Measurements from ENCODE around the gene MXRA8.
"Not testable (repeated sequence)": the region's sequence is repeated elsewhere in the genome, so short reads cannot be mapped to it uniquely, and the experiment has no call there.

MXRA8 gene

DNA sequence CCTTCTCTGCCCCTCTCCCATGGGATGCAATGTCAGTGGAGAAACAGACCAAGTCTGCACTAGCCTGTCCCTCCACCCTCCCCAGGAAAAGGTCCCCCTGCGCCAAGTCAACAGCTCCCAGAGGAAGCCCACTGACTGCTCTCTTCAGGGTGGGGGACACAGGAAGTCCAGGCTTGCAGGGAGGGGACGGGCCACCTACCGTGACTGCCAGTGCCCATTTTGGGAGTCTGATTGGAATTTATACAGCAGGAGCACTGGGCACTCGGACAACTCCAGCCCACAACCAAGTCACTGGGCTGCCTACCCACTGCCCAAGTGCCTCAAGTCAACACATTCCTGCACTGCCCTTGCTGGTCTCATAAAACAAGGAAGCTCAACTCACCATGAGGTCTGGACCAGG lies 34.7 kb upstream of the MXRA8 start:
- DNase-seq (ENCODE audit: insufficient read length, low spot score) (no peak), FAIRE-seq (no peak)

DNA sequence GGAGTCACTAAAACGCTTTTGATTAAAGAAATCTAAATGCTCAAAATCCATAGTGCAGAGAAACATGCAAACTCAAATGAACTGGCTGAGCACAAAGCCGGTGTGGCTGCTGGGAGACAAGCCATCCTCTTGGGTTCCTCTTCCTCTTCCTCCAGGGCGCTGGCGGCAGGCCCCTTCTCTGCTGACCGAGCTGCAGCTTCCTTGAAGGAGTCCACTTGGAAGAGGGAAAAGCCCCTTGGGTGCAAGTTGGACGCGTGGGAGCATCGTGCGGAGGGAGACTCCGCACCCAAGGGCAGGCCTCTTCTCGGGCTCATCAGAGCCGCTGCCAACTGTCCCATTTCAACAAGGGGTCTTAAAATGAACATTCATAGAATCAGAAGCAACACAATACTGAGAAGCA lies 32.9 kb upstream of the MXRA8 start:
- DNase-seq (ENCODE audit: insufficient read length, low spot score) (no peak), FAIRE-seq (no peak)

DNA sequence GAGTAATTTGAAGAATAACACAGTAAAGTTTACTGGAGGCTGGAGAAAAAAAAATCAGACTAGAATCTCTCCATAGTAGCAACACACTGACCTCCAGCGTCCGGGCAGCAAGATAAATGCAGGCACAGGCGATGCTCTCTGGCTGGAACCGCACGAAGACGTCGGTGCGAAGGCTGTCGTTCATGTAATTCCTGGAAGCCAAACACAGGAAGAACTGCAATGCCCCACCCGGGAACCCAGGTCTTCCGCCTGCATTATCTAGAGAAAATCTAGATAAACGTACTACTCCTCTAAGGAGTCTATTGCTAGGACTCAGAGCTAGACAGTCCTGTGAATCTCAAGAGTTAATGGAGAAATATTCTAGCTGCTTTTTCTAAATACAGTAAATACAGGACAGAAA lies 32.3 kb upstream of the MXRA8 start:
- FAIRE-seq: no peak
- no peak for DNase-seq (ENCODE audit: insufficient read length, low spot score)

DNA sequence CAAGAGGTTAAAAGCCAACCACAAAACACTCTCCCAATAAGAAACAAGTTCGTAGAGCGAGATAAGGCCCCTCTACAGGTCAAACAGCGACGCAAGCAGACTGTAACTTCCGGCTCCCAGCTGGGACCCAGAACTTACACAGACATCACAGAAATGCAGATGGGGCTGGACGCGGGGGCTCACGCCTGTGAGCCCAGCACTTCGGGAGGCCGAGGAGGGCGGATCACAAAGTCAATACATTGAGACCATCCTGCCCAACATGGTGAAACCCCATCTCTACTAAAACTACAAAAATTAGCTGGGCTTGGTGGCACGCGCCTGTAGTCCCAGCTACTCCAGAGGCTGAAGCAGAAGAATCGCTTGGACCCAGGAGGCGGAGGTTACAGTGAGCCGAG lies 29.7 kb upstream of the MXRA8 start:
- DNase-seq (ENCODE audit: insufficient read length, low spot score) (no peak), FAIRE-seq (no peak)

DNA sequence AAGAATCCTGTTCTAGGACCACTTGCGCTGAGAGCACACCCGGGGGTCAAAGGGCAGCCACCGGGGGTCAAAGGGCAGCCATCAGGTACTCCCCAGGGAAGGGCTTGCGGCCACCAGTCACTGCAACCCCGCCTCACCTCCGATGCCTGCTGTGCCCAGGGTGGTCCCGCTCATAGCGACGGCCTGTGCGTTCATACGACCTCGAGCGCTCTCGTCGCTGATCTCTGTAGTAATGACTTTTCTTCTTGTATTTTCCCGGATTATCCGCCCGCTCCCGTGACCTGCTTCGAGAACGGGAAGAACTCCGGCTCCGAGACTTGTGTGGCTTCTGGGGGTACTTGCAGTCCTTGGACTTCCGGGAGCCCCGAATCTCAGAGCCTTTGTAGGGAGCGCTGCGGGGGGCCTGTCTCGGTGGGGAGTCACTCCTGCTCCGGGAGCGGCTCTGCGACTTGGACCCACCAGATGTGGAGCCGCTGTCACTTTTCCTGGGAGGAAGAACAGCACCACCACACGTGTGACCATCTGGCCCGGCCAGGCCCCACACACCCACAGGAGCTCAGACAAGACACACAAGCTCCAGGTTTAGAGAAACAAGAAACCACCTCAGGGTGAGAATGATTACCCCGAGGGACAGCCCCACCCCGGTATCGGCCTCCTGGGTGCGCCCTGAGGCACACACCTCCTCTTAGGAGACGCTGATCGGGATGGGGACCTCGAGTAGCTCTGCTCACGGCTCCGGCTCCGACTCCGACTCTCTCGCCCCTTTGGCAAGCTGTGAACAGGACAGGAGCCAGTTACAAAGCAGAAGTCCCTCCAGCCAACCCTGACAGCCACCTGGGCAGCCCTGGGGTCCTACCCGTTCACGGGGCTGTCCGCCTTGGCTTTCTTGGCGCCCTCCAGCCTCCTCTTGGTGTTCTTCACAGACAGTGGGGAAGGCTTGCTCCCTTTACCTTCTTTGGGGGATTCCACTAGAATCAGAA lies 29.0 kb upstream of the MXRA8 start:
- no peak for FAIRE-seq

DNA sequence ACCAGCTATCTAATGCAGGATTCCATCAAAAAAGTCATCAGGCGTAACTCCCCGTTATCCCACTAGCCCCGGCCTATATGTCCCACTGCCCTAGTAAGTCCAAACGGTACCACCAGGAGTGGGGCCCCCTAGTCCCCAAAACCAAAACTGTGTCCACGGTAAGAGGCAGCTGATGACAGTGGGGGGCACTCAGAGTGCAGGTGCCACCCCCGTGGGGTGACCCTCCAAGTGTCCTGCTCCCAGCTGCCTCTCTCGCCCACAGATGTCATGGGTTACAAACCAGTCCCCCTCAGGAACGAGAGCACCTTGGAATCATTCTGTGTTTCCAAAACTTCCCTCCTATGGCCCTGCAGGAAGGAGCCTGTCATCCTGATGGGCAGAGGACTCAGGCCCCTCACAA lies 27.6 kb upstream of the MXRA8 start:
- DNase-seq (ENCODE audit: insufficient read length, low spot score): no peak
- no peak for FAIRE-seq

More for the DNA sequence above, 29.0 kb upstream of the MXRA8 start:
- no peak for DNase-seq (ENCODE audit: insufficient read length, low spot score)

DNA sequence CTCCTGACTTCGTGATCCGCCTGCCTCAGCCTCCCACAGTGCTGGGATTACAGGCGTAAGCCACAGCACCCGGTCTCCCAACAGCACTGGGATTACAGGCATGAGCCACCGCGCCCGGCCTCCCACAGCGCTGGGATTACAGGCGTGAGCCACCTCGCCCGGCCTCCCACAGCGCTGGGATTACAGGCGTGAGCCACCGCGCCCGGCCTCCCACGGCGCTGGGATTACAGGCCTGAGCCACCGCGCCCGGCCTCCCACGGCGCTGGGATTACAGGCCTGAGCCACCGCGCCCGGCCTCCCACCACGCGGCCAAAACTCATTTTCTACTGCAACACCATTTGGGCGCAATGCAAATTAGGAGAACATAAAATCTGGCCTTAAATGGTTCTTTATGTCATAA lies 27.0 kb upstream of the MXRA8 start:
- DNase-seq (ENCODE audit: insufficient read length, low spot score); FAIRE-seq: not testable (repeated sequence)

DNA sequence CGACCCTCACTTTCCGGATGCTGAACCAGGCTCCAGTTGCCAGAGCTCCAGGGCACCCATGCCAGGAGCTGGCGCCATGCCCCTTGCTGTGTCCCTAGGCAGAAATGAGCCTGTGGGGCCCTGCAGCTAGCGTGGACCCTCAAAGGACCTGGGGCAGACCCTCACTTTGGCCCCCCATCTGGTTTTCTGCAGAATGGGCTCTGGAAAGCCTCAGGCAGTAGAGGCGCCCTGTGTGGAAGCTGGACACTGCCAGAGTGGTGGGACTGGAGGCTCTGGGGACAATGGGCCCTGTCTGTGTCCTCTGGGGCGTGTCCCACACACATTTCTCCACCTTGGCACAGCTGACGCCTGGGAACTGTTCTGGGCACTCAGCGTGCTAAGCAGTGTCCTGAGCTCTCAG lies 22.9 kb upstream of the MXRA8 start:
- FAIRE-seq: no peak
- no peak for DNase-seq (ENCODE audit: insufficient read length, low spot score)

DNA sequence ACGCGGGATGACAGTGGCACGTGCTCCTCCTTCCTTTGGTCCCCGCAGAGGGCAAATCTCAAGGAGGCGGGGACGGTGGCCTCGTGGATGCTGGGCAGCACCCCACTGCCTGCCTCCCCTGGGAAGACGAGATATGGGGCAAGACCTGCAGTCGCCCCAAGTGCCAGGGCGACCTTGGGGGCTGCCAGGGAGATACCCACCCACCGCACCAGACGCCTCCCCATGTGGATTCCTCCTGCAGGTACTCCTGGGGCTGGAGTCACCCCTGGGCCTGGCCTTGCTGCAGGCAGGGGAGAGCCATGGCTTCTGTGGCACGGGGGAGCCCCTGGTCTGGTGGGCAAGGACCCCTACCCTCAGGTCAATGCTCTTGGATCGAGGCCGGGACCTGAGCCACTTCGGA lies 22.5 kb upstream of the MXRA8 start:
- FAIRE-seq (no peak), DNase-seq (ENCODE audit: insufficient read length, low spot score) (no peak)

DNA sequence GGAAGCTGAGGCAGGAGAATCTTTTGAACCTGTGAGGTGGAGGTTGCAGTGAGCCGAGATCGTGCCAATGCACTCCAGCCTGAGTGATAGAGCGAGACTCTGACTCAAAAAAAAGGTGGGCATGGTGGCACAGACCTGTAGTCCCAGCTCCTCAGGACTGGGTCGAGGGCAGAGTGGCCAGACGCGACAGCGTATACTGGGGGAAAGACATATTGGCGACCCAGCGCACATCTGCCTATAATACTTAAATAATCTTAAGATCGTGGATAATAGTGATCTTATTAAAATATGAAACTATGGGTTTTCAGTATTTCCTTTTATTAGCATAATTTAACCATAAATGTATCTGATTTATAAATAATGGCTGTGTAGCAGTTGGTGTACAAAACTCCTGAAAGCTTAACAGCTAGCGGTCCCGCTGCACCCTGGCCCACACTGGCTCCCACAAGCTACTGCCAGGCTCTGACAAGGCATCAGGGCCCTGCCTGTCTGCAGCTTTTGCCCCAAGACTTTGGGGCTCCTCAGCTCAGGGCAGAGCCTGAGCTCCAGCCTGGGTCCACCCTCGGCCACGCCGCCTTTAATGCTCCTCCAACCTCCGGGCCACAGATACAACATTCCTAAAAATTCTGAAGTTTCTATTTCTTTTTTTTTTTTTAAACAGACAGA lies 19.3 kb upstream of the MXRA8 start:
- DNase-seq (ENCODE audit: insufficient read length, low spot score) (no peak), FAIRE-seq (no peak)

DNA sequence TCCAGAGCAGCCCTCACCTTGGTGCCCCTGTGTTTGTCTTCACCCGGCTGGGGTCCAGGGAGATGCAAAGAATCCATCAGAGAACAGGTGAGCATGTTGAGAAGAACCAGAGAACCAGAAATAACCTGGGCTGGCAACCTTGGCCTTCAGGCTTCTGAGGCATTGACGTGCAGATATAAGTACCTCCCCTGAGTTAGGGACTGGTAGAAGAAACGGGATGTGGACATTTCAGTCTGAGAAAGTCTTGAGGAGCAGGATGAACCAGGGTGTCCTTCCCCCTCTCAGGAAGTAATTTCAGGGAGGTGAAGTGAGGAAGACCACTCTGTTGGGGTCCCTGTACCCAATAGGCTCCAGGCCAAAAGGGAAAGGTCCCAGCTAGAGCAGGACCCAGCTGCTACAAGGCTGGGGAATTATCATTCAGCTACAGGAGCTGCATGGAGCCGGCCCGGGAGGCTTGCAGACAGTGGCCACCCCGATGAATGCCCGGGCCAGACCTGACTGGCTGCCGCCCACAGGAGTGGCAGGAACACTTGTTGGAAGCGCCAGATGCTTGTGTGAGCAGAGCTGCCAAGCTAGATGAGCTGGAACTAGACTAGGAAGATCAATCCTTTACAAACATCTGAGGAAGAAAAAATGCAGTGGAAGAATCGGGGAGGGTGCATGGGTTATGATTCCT lies 18.3 kb upstream of the MXRA8 start:
- DNase-seq (ENCODE audit: insufficient read length, low spot score) (no peak), FAIRE-seq (no peak)

DNA sequence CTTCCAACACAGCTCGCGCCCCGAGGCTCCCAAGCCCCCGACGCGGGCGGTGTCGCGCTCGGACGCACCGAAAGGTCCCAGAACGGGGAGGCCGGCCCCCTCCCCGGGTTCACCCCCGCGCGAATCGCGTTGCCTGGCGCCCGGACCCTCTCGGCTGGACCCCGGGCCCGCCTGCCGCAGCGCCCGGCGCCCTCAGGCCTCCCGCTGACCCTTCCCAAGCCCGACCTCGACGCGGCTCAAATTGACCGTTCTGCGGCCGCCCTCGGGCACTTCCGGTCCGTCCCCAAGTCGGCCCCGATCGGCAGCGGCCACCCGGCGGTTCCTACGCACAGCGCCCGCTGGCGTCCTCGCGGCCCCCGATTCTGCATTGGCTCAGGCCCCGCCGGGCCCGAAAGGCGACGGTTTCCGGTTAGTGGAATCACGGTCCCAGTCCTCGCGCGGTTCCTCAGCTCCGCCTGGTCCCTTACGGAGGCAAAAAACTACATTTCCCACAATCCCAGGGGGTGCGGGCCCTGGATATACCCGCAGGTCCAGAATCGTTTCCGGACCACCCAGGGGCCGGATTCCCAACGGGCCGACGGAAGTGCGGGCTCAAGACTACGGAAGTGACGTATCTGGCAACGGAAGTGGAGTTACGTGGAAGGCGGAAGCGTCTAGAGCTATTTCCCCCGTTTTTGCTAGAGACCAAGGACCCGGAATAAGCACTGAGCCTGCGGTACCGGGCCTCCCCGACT lies 16.7 kb upstream of the MXRA8 start, which contains the start of gene AURKAIP1:
Gene AURKAIP1, minus strand, starts transcription at position 279 of the 734 bp plus-strand sequence. CDS start 451 bp downstream, outside the sequence.
- DNase-seq (ENCODE audit: insufficient read length, low spot score) (peak; percentile 96), FAIRE-seq (peak; percentile 96)

DNA sequence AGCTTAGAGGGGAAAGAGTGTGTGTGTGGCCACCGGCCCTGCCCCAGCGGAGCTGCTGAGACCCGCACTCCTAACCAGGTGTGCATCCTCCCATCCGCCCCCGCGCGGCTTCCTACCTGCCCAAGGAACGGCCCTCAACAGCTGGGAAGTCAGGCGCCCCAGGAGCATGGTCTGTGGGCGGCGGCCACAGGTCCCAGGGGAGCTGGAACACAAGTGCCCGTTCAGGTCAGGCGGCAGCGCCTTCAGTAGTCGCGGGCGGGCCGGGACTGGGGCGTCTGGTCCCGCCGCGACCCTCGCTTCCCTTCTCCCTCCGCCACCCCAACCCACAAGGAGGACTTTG lies 16.2 kb upstream of the MXRA8 start:
- DNase-seq (ENCODE audit: insufficient read length, low spot score) (no peak), FAIRE-seq (no peak)

DNA sequence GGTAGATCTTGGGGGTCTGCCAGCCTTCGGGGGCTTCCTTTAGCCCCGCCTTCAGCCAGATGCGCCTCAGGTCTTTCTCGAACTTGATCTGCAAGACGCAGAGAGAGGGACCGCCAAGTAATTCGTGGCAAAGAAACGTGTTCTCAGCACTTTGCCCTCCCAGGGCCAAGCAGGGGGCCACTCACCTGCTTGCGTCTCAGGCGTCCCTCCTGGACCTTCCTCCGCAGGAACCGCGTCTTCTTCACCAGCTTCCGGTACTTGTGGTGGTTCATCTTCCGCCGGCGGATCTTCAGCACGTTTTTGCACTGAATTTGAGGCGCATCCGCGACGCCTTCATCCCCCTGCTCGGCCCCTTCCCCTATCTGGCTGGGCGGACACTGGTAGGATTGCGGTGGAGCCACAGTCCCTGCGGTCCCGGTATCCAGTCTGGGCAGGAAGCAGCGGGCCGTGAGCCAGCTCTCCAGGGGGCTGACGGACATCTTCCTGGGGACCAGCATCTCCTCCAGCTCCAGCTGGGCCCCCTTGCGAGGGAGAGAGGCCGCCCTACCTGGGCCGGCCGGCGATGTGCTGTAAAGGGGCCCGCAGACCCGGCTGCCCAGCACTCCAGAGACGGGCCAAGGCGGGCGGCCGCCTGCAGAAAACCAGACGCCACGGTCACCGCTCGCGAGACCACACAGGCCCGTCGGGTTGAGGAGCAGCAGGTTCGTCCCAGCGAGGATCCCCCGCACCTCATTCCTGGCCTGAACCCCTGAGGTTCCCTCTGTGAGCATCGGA lies 15.6 kb upstream of the MXRA8 start:
- no peak for DNase-seq (ENCODE audit: insufficient read length, low spot score)
- FAIRE-seq: no peak

DNA sequence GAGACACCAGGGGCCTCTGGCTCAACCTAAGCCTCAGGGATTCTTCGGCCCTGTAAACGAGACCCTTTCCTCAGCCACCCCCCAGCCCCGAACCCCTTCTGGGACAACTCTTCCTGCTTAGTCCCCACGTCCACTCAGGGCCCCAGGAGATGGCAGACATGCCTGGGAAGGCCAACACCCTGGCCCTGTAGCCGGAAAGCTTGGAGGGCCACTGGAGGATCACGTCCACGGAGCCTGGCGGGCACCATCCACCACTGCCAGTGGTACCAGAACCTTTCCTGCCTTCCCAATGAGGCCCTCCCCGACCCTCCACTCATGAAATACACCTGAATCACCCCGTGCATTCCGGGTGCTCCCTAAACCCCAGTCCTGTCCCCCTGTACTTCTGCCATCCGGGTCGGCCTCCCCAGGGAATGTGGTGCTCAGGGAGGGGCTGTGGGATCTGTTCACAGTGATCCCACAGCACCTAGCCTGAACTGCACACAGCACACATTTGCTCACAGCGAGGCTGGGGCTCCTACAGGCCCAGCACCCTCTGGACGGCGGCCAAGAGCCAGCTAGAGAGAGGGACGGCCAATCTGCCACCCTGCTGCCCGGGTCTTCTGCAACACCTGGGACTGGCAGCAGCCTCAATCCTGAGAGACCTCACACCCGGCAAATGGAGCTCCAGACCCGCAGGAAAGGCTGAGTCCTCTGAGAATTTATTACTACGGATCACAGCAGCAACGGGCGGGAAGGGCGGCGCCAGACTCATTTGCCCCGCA lies 14.9 kb upstream of the MXRA8 start:
- DNase-seq (ENCODE audit: insufficient read length, low spot score) (no peak), FAIRE-seq (no peak)

DNA sequence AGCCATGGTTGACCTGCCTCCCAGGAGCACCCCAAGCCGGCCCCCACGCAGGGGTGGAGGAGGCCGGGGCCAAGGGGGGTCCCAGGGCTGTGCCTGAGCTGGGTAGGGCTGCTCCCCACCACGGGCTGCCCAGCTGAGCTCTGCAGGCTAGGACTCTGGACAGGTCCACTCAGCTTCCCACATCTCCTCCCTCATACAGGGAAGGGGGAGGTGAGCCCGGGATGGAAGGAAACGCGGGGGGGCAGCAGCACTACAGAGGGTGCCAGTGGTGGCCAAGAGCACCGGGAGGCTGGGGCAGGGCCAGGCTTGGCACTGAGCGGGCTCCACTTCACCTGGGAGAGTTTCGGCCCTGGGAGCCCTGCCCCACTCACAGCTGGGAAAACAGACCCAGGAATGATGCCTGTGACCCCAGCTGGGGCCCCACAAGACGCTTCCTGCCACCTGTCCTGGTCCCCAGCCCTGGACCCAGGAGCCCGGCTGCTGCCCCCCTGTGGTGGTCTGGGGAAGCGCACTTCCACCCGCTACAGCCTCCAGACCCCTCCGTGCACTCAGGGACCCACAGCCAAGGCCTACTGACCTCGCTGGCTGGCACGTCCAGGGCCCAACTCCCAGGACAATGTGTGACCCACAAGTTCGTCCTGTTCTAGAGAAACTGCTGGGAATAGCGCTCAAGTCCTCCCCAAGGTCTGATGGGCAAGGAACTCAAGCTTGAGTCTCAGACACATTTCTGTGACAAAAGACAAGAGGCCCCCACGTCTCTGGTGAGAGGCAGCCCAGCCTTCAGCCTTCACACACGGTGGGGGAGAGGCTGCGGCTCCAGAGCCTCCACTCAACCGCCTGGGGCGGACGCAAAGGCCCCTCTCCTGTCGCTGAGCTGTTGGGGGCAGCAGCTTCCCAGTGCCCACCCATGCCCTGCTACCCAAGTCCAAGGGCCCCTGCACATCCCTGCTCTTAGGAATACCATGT lies 13.7 kb upstream of the MXRA8 start:
- DNase-seq (ENCODE audit: insufficient read length, low spot score) (peak; percentile 78), FAIRE-seq (no peak)

DNA sequence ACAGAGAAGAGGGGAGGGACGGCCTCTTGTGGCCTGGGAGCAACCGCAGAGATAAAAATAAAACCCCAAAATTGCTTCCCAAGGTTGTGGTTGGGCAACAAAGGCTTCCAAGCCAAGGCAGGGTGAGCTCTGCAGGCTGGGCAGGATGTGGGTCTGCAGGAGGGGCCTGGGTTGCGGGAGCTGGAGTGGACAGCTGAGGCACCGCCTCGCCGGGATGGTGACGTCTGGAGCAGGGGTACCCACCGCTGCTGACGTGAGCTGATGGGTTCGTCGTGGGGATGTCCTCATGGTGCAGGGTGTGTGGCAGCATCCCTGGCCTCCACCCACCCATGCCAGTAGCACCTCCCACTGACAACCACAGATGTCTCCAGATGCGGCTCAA lies 13.0 kb upstream of the MXRA8 start:
- DNase-seq (ENCODE audit: insufficient read length, low spot score) (no peak), FAIRE-seq (no peak)

DNA sequence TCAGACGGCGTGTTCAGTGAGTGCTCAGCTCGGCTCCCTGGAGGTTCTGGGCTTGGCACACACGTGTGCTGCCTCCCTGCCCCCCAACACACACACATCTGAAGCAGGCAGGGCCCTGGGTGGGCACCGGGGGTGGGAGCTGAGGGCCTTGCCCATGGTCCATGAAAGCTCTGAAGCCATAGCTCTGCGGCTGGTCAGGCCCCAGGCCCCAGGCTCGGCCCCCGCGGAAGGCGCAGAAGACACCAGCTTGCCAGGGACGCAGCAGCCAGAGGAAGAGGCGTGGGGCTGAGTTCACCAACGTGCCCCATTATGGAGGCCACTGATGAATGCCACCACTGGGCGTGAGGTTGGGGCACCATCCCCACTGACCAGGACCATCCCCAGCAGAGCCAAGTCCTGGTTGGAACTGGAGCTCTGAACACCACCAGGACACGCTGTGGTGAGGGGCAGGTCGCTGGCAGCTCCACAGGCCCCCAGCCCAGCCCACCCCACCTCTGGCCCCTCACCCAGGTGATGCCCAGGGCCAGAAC lies 12.5 kb upstream of the MXRA8 start:
- FAIRE-seq (no peak), DNase-seq (ENCODE audit: insufficient read length, low spot score) (no peak)
